Central memory CD8-positive, alpha-beta T cell (primary cell): ENCODE results near the gene TAS2R19.
"Not testable (repeated sequence)": the region's sequence is repeated elsewhere in the genome, so short reads cannot be mapped to it uniquely, and the experiment has no call there.

ENCODE experiments used
- ATAC-seq: fragments of 150-1000 bp; cut with Tn5 transposase; replicated peaks from 2 replicates; pipeline ENCODE4 v1.10.0; 2022; ENCODE audit warnings: mild to moderate bottlenecking, moderate FRiP score, moderate number of reproducible peaks; ENCODE audit not compliant: poor library complexity, severe bottlenecking; ENCODE audit errors: extremely low read depth
- DNase-seq, 2 donors: peaks; one replicate each; pipeline ENCODE4 v3.0.0; 2021; ENCODE audit warnings: low spot score in 2 of 2
- H3K27ac Mint-ChIP-seq: one replicate; pipeline ENCODE4 v1.8.0; 2022; ENCODE audit warnings: low read depth, mild to moderate bottlenecking, moderate library complexity, mixed read lengths
- H3K27me3 Mint-ChIP-seq: one replicate; pipeline ENCODE4 v1.8.0; 2022; ENCODE audit warnings: mixed read lengths
- H3K36me3 Mint-ChIP-seq: one replicate; pipeline ENCODE4 v1.8.0; 2022; ENCODE audit warnings: mild to moderate bottlenecking, moderate library complexity, mixed read lengths; ENCODE audit not compliant: insufficient read depth
- H3K4me1 Mint-ChIP-seq: one replicate; pipeline ENCODE4 v1.8.0; 2022; ENCODE audit warnings: mixed read lengths
- H3K4me3 Mint-ChIP-seq: one replicate; pipeline ENCODE4 v1.8.0; 2022; ENCODE audit warnings: mild to moderate bottlenecking, moderate library complexity, mixed read lengths
- H3K9me3 Mint-ChIP-seq: one replicate; pipeline ENCODE4 v1.8.0; 2022; ENCODE audit warnings: mixed read lengths

The TAS2R19 gene

GRCh38 chr12:11022520-11022919 lies at the start of gene TAS2R19:
TSS of gene TAS2R19 (minus strand) at chr12:11022620. CDS start at chr12:11022571, 49 bp downstream.
- DNase-seq (no peak), ATAC-seq (no peak)
- Mint-ChIP-seq H3K4me1 (no peaks in the 10 kb centered on the region), H3K36me3 (peaks cover 5% of the 10 kb centered on the region), H3K9me3 (peaks cover 6% of the 10 kb centered on the region), H3K27me3 (no peaks in the 10 kb centered on the region), H3K27ac (no peak within 1 kb of the TSS), H3K4me3 (no peak within 1 kb of the TSS)

- no peak for DNase-seq
- ATAC-seq = no peak
- H3K27ac Mint-ChIP-seq = no peak overlapping the region
- H3K9me3 Mint-ChIP-seq = no peaks in the 10 kb centered on the region
- peaks cover 4% of the 10 kb centered on the region for H3K4me1 Mint-ChIP-seq
- no peaks in the 10 kb centered on the region for H3K27me3 Mint-ChIP-seq
- no peak overlapping the region for H3K4me3 Mint-ChIP-seq
- H3K36me3 Mint-ChIP-seq = no peaks in the 10 kb centered on the region
These were observed 49.0 kb upstream of the TAS2R19 start for GRCh38 chr12:11071414-11071813.

- H3K9me3 Mint-ChIP-seq = no peaks in the 10 kb centered on the region
- DNase-seq (no peak), ATAC-seq (no peak)
- no peaks in the 10 kb centered on the region for H3K36me3 Mint-ChIP-seq
- H3K4me1 Mint-ChIP-seq = peaks cover 4% of the 10 kb centered on the region
- H3K4me3 Mint-ChIP-seq = no peak overlapping the region
- H3K27me3 Mint-ChIP-seq = no peaks in the 10 kb centered on the region
- no peak overlapping the region for H3K27ac Mint-ChIP-seq
These were observed 48.6 kb upstream of the TAS2R19 start for GRCh38 chr12:11070999-11071398.

- no peak overlapping the region for H3K4me3 Mint-ChIP-seq
- DNase-seq (no peak), ATAC-seq (no peak)
- no peak overlapping the region for H3K27ac Mint-ChIP-seq
- H3K36me3 Mint-ChIP-seq = no peaks in the 10 kb centered on the region
- H3K4me1 Mint-ChIP-seq = no peaks in the 10 kb centered on the region
- no peaks in the 10 kb centered on the region for H3K27me3 Mint-ChIP-seq
- no peaks in the 10 kb centered on the region for H3K9me3 Mint-ChIP-seq
These were observed 47.5 kb upstream of the TAS2R19 start for GRCh38 chr12:11069854-11070365.

- no peak overlapping the region for H3K27ac Mint-ChIP-seq
- H3K4me3 Mint-ChIP-seq = no peak overlapping the region
- H3K4me1 Mint-ChIP-seq = no peaks in the 10 kb centered on the region
- no peaks in the 10 kb centered on the region for H3K36me3 Mint-ChIP-seq
- ATAC-seq (no peak), DNase-seq (no peak)
- no peaks in the 10 kb centered on the region for H3K9me3 Mint-ChIP-seq
- H3K27me3 Mint-ChIP-seq = no peaks in the 10 kb centered on the region
These were observed 45.1 kb upstream of the TAS2R19 start for GRCh38 chr12:11067514-11067913.

- not testable (repeated sequence) for H3K27ac Mint-ChIP-seq
These were observed 39.8 kb upstream of the TAS2R19 start, which contains the start of gene TAS2R46 for GRCh38 chr12:11062194-11062593. TSS of gene TAS2R46 (minus strand) at chr12:11062294. CDS start at chr12:11062294, 0 bp downstream.

GRCh38 chr12:11059784-11060183 lies 37.4 kb upstream of the TAS2R19 start:
- H3K4me3 Mint-ChIP-seq = no peak overlapping the region
- H3K9me3 Mint-ChIP-seq = no peaks in the 10 kb centered on the region
- no peaks in the 10 kb centered on the region for H3K27me3 Mint-ChIP-seq
- H3K4me1 Mint-ChIP-seq = peaks cover 8% of the 10 kb centered on the region
- no peak for DNase-seq
- no peak overlapping the region for H3K27ac Mint-ChIP-seq
- ATAC-seq = no peak
- H3K36me3 Mint-ChIP-seq = peaks cover 3% of the 10 kb centered on the region

More at GRCh38 chr12:11062194-11062593, 39.8 kb upstream of the TAS2R19 start, which contains the start of gene TAS2R46:
- not testable (repeated sequence) for H3K27me3 Mint-ChIP-seq, H3K4me1 Mint-ChIP-seq, H3K36me3 Mint-ChIP-seq, DNase-seq, H3K9me3 Mint-ChIP-seq, ATAC-seq, H3K4me3 Mint-ChIP-seq

- H3K9me3 Mint-ChIP-seq = no peaks in the 10 kb centered on the region
These were observed 36.6 kb upstream of the TAS2R19 start for GRCh38 chr12:11059041-11059440.

GRCh38 chr12:11055306-11055705 lies 32.9 kb upstream of the TAS2R19 start:
- peaks cover 3% of the 10 kb centered on the region for H3K36me3 Mint-ChIP-seq
- H3K4me1 Mint-ChIP-seq = no peaks in the 10 kb centered on the region
- no peaks in the 10 kb centered on the region for H3K27me3 Mint-ChIP-seq
- DNase-seq = no peak
- H3K4me3 Mint-ChIP-seq = no peak overlapping the region
- no peak overlapping the region for H3K27ac Mint-ChIP-seq
- peaks cover 6% of the 10 kb centered on the region for H3K9me3 Mint-ChIP-seq
- no peak for ATAC-seq

More at GRCh38 chr12:11059041-11059440, 36.6 kb upstream of the TAS2R19 start:
- Mint-ChIP-seq H3K27me3 (no peaks in the 10 kb centered on the region), H3K27ac (no peak overlapping the region), H3K36me3 (peaks cover 3% of the 10 kb centered on the region), H3K4me3 (no peak overlapping the region), H3K4me1 (peaks cover 8% of the 10 kb centered on the region)
- DNase-seq = no peak
- ATAC-seq = no peak

GRCh38 chr12:11049806-11050531 lies 27.5 kb upstream of the TAS2R19 start:
- not testable (repeated sequence) for ATAC-seq, H3K9me3 Mint-ChIP-seq, DNase-seq, H3K4me1 Mint-ChIP-seq, H3K27ac Mint-ChIP-seq, H3K36me3 Mint-ChIP-seq, H3K4me3 Mint-ChIP-seq, H3K27me3 Mint-ChIP-seq

GRCh38 chr12:11041366-11041765 lies 18.9 kb upstream of the TAS2R19 start:
- H3K36me3 Mint-ChIP-seq, H3K27ac Mint-ChIP-seq, H3K4me3 Mint-ChIP-seq, ATAC-seq, DNase-seq, H3K9me3 Mint-ChIP-seq, H3K27me3 Mint-ChIP-seq: not testable (repeated sequence)
- peaks cover 17% of the 10 kb centered on the region for H3K4me1 Mint-ChIP-seq

GRCh38 chr12:11040162-11040561 lies 17.7 kb upstream of the TAS2R19 start:
- ATAC-seq = no peak
- no peak overlapping the region for H3K4me3 Mint-ChIP-seq
- peaks cover 17% of the 10 kb centered on the region for H3K4me1 Mint-ChIP-seq
- H3K27me3 Mint-ChIP-seq = no peaks in the 10 kb centered on the region
- H3K9me3 Mint-ChIP-seq = no peaks in the 10 kb centered on the region
- H3K36me3 Mint-ChIP-seq = peaks cover 9% of the 10 kb centered on the region
- no peak overlapping the region for H3K27ac Mint-ChIP-seq
- DNase-seq = no peak

- no peak for ATAC-seq
- peaks cover 14% of the 10 kb centered on the region for H3K4me1 Mint-ChIP-seq
- H3K27ac Mint-ChIP-seq = no peak overlapping the region
- H3K9me3 Mint-ChIP-seq = no peaks in the 10 kb centered on the region
- no peak for DNase-seq
- H3K36me3 Mint-ChIP-seq = peaks cover 7% of the 10 kb centered on the region
- H3K4me3 Mint-ChIP-seq = no peak overlapping the region
- H3K27me3 Mint-ChIP-seq = no peaks in the 10 kb centered on the region
These were observed 16.8 kb upstream of the TAS2R19 start for GRCh38 chr12:11039171-11039570.
